ENCODE data around the gene SLC16A12. TPM values are rescaled to one million over a fixed set of nuclear protein-coding genes. Genes with fewer than 3 reads are reported as not detected.
"Not testable (repeated sequence)": the region's sequence is repeated elsewhere in the genome, so short reads cannot be mapped to it uniquely, and the experiment has no call there.

SLC16A12 gene
- total and polyA plus RNA-seq, 2 donors (not counting 3 experiments of a cell fraction or from before 2014, with no cell fraction given): not detected

- POLR2A ChIA-PET: interaction anchor here (0.6 to 0.8 kb wide), 5 partner anchors 8 to 252 kb away, joined by 3 to 6 read pairs (median 3); partner anchors contain the start of gene IFIT5
- intact Hi-C loops (cut with micrococcal nuclease) (loop anchor here (1.0 kb wide), 1 partner anchor 23 kb away; no protein-coding TSS in a partner anchor), dilution Hi-C loops (cut with MboI; ENCODE audit: extremely low pct_ligation_motif_present, low sequenced_read_pairs) (no loop called here)
- Histone ChIP-seq H3K9me1 (replicated peaks; ENCODE audit: control insufficient read depth, extremely low read depth, insufficient read depth, low read length) (no peaks in the 10 kb centered on the region), H4K20me1 (replicated peaks; ENCODE audit: control insufficient read depth, extremely low read depth, insufficient read depth, low read length) (no peaks in the 10 kb centered on the region), H3K27ac (ENCODE audit: insufficient read depth, low read depth, low read length) (peak within 1 kb of the TSS; percentile 63), H3K27me3 (ENCODE audit: control insufficient read depth in 2 of 2, insufficient read depth in 2 of 2, low read length in 2 of 2) (no peaks in the 10 kb centered on the region), H3K36me3 (ENCODE audit: control insufficient read depth in 2 of 2, extremely low read depth in 1 of 2, insufficient read depth in 2 of 2, low read length in 2 of 2) (no peaks in the 10 kb centered on the region), H3K79me2 (ENCODE audit: control insufficient read depth, insufficient read depth, low read length) (no peaks in the 10 kb centered on the region), H2AFZ (ENCODE audit: low read depth, low read length) (peak within 1 kb of the TSS; percentile 100), H3K4me3 (replicated peaks in 1 of 3; ENCODE audit: insufficient read depth in 1 of 3, low read depth in 1 of 3, low read length in 3 of 3) (peak within 1 kb of the TSS; percentile 52 to 100 (median 98)), H3K9me3 (replicated peaks; ENCODE audit: control insufficient read depth, insufficient read depth, low read length) (no peaks in the 10 kb centered on the region), H3K4me1 (ENCODE audit: control insufficient read depth, extremely low read depth, insufficient read depth, low read length) (peaks cover 10% of the 10 kb centered on the region), H3K4me2 (ENCODE audit: insufficient read depth, low read length) (peak within 1 kb of the TSS; percentile 99), H3K9ac (replicated peaks; ENCODE audit: extremely low read depth, insufficient read depth, low read length) (peak within 1 kb of the TSS; percentile 88)
- peak; percentile 53 for FAIRE-seq
- BruUV-seq (replicated peaks): no TSS peak
- peak; percentile 76 for DNase-seq (ENCODE audit: low read depth, low spot score)
- no peak for TF ChIP-seq POLR2AphosphoS5 (IDR thresholded peaks at IDR 0.05; ENCODE audit: insufficient read depth, low read depth, low read length)
- CTCF ChIA-PET: interaction anchor here (0.6 to 1.8 kb wide), 9 partner anchors 22 to 1889 kb away, joined by 3 to 6 read pairs (median 4); partner anchors contain the start of genes FAS, IFIT5 and LIPA
Measured at GRCh38 chr10:89391907-89392756, 143.3 kb downstream of the SLC16A12 start, which contains the start of gene IFIT1. IFIT1 (plus strand) TSS chr10:89392623; CDS start chr10:89392713, 90 bp downstream.

DNA sequence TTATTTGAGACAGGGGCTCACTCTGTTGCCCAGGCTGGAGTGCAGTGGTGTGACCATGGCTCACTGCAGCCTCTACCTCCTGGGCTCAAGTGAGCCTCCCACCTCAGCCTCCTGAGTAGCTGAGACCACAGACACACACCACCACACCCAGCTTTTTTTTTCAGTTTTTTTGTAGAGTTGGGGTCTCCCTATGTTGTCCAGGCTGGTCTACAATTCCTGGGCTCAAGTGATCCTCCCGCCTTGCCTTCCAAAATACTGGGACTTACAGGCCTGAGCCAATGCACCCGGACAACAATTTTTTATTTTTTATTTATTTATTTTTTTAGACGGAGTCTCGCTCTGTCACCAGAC is 144.2 kb downstream of the SLC16A12 start:
- POLR2A ChIA-PET; H2AFZ ChIP-seq (ENCODE audit: low read depth, low read length); H3K9me1 ChIP-seq (replicated peaks; ENCODE audit: control insufficient read depth, extremely low read depth, insufficient read depth, low read length); H3K79me2 ChIP-seq (ENCODE audit: control insufficient read depth, insufficient read depth, low read length); H3K9me3 ChIP-seq (replicated peaks; ENCODE audit: control insufficient read depth, insufficient read depth, low read length); H3K9ac ChIP-seq (replicated peaks; ENCODE audit: extremely low read depth, insufficient read depth, low read length); intact Hi-C loops (cut with micrococcal nuclease); H3K27me3 ChIP-seq (ENCODE audit: control insufficient read depth in 2 of 2, insufficient read depth in 2 of 2, low read length in 2 of 2); FAIRE-seq; DNase-seq (ENCODE audit: low read depth, low spot score); H3K27ac ChIP-seq (ENCODE audit: insufficient read depth, low read depth, low read length); H3K4me3 ChIP-seq (replicated peaks in 1 of 3; ENCODE audit: insufficient read depth in 1 of 3, low read depth in 1 of 3, low read length in 3 of 3); dilution Hi-C loops (cut with MboI; ENCODE audit: extremely low pct_ligation_motif_present, low sequenced_read_pairs); H3K36me3 ChIP-seq (ENCODE audit: control insufficient read depth in 2 of 2, extremely low read depth in 1 of 2, insufficient read depth in 2 of 2, low read length in 2 of 2); H3K4me2 ChIP-seq (ENCODE audit: insufficient read depth, low read length); BruUV-seq (replicated peaks); H4K20me1 ChIP-seq (replicated peaks; ENCODE audit: control insufficient read depth, extremely low read depth, insufficient read depth, low read length); H3K4me1 ChIP-seq (ENCODE audit: control insufficient read depth, extremely low read depth, insufficient read depth, low read length): not testable (repeated sequence)
- CTCF ChIA-PET: interaction anchor here (1.3 to 1.8 kb wide), 2 partner anchors 27 to 174 kb away, joined by 3 to 6 read pairs; no protein-coding TSS in a partner anchor

Data from endothelial cell of umbilical vein (primary cell).